ENCODE data around the gene TNFAIP2.

TNFAIP2 gene

DNA sequence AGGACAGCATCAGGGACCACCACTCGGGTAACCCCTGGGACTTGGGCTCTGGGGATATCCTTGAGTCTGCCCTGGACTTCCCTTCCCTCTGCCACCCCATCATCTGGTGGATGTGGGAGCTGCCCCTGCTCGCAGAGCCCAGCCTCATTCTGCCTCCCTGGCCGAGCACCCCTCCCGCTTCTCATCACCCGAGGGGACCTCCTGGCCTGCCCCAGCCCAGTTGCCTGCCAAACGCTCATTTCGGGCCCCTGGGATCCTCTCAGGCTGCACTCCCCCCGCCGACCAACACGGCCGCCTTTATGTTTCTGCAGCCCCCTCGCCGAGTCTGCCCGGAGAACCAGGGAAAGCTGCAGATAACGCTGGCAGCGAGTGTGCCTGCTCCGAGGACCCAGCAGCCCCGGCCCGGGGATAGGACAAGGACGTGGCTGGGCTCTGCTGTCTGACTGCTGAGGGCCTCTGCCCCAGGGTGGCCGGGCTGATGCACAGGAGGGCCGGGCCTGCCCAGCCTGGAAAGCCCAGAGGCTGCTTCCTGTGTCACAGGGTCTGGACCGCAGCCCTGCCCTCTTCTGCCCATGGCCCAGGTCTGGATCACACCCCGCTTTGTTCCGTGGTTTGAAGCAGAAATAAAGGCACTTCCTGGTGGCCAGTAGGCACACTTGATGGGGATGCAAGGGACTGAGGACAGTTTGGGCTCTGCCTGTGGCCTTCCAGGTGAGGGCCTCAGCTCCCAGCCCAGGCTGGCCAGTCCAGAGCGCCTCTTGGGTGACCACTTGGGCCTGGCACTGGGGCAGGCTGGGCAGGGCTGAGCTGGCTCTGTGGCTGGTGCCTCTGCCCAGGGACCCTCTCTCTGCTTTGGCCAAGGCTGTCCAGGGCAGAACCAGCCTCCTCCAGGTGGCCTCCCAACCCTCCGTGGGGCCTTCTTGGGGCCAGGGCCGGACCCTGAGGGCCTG, 33.6 kb upstream of the TNFAIP2 start:
- DNase-seq (ENCODE audit: low read depth) = no peak
- no peak for TF ChIP-seq CTCF (conservative IDR thresholded peaks at IDR 0.05; ENCODE audit: control insufficient read depth, insufficient read depth, low read depth, low read length)
- no peak overlapping the region for H3K4me3 ChIP-seq (ENCODE audit: control insufficient read depth, low read depth, low read length)

- H3K4me3 ChIP-seq (ENCODE audit: control insufficient read depth, low read depth, low read length) = no peak overlapping the region
- no peak for TF ChIP-seq CTCF (conservative IDR thresholded peaks at IDR 0.05; ENCODE audit: control insufficient read depth, insufficient read depth, low read depth, low read length)
These were observed 32.7 kb upstream of the TNFAIP2 start for GRCh38 chr14:103090481-103091020.

DNA sequence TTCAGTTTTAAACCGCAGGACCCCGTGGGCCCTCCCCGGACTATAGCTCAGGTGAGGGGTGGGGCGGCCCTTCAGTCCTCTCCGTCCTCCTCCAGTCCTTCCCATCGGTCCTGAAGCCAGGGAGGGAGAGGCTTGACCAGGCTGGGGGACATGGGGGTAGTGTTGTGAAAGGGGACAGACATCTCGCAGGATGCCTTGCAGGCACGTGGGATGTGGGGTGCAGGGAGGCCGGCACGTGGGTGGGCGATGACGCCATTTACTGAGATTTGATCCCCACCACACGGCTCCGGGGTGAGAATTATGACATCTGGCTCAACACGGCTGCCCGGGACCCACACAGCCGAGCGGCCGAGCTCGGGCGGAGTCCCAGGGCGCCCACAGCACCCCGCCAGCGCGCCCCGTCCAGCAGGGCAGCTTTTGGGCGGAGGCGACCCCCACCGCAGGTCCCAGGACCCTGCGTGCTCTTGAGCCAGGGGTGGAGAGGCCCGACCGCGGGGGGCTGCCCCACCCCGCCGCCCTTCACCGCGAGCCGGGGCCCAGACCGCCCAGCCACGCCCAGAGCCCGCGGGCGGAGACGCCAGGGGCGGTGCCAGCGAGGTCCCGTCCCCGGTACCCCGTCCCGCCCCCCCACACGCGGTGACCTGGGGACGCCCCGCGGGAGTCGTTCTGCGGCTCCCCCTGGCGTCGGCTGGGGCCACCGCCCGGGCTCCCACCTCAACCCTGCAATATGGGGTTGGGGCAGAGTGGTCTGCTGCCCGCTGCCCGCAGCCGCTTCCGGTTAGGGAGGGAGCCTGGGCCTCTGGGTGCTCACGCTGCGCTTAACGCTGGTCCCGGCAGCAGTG, 32.0 kb upstream of the TNFAIP2 start:
- DNase-seq (ENCODE audit: low read depth) = peak; percentile 48
- TF ChIP-seq CTCF (conservative IDR thresholded peaks at IDR 0.05; ENCODE audit: control insufficient read depth, insufficient read depth, low read depth, low read length) = no peak
- peak overlapping the region; percentile 20 for H3K4me3 ChIP-seq (ENCODE audit: control insufficient read depth, low read depth, low read length)

More at GRCh38 chr14:103090481-103091020, 32.7 kb upstream of the TNFAIP2 start:
- DNase-seq (ENCODE audit: low read depth) = no peak

DNA sequence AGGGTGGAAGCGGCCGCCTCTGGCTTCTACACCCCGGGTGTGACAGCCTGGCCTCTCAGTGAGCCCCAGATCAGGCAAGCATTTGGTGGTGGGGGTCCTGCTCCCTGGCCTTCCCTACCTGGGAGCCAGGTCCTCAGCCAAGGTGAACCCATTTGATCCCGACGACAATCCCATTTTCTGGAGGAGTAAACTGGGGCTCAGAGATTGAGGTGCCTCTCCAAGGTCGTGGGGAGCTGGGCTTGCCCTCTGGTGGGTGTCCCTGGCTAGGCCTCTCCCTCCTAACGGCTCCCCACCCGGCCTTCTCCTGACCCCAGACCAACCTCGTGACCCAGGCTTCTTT, 31.4 kb upstream of the TNFAIP2 start:
- no peak for TF ChIP-seq CTCF (conservative IDR thresholded peaks at IDR 0.05; ENCODE audit: control insufficient read depth, insufficient read depth, low read depth, low read length)
- H3K4me3 ChIP-seq (ENCODE audit: control insufficient read depth, low read depth, low read length) = peak overlapping the region; percentile 20
- DNase-seq (ENCODE audit: low read depth) = no peak

DNA sequence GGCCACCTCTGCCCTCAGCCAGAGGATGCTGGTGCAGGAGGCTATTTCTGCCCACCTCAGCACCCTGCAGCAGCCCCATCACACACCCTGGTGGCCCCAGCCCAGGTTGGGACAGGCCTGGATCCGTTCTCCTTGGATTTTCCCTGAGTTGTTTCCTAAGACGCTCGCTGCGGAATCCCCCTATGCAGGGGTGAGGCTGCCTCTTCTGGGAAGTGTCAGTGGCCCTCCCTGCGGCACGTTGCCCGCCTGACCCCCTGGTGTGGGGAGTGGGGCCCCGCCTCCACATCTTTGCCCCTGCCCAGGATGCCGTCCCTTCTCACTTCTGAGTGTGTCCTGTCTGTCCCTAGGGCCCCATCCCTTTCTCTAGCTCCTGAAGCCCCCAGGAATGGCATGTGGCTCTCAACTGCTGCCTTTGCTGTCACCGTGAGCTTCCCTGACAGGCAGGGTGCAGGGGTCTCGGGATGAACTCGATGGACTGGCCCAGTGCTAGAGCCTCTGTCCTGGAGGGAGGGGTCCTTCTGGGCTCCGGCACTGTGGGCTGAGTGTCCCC, 29.3 kb upstream of the TNFAIP2 start:
- DNase-seq (ENCODE audit: low read depth) = no peak
- TF ChIP-seq CTCF (conservative IDR thresholded peaks at IDR 0.05; ENCODE audit: control insufficient read depth, insufficient read depth, low read depth, low read length) = no peak
- no peak overlapping the region for H3K4me3 ChIP-seq (ENCODE audit: control insufficient read depth, low read depth, low read length)

GRCh38 chr14:103094406-103095209, 28.7 kb upstream of the TNFAIP2 start, which contains the start of gene EXOC3L4:
TSS of gene EXOC3L4 (plus strand) at chr14:103094725. CDS start at chr14:103100220, 5,495 bp downstream.
- no peak for TF ChIP-seq CTCF (conservative IDR thresholded peaks at IDR 0.05; ENCODE audit: control insufficient read depth, insufficient read depth, low read depth, low read length)
- no peak within 1 kb of the TSS for H3K4me3 ChIP-seq (ENCODE audit: control insufficient read depth, low read depth, low read length)
- no peak for DNase-seq (ENCODE audit: low read depth)
